Daoy (cell line): ENCODE results near the gene VAMP2. TPM values are rescaled to one million over a fixed set of nuclear protein-coding genes. Genes with fewer than 3 reads are reported as not detected.

Experiments
- DNase-seq: peaks from one replicate; pipeline ENCODE4 v3.0.0-alpha.2; 2015; ENCODE audit warnings: low read depth
- total RNA-seq: library from RNA; depleted of rRNA; stranded (reverse); fragments of >200 nt; shearing (Covaris generic); gene quantifications from 2 replicates; pipeline ENCODE4 v1.2.3, GENCODE V29; 2014

Gene VAMP2
- total RNA-seq, 1 experiment from 2014 or later, result 2.7 TPM

GRCh38 chr17:8123695-8124349 is 38.9 kb downstream of the VAMP2 start, which contains the start of gene HES7:
Gene HES7 (minus strand): TSS chr17:8124106. CDS start chr17:8124084, 22 bp downstream.
- DNase-seq, result peak; percentile 51

GRCh38 chr17:8122924-8123694 is 39.6 kb downstream of the VAMP2 start:
- peak; percentile 42 for DNase-seq

- DNase-seq, result peak; percentile 70
These were observed 40.3 kb downstream of the VAMP2 start for GRCh38 chr17:8122422-8122923.

GRCh38 chr17:8121681-8122421 is 40.9 kb downstream of the VAMP2 start:
- DNase-seq, result peak; percentile 85

- DNase-seq, result no peak
These were observed 41.4 kb downstream of the VAMP2 start for GRCh38 chr17:8121407-8121680.

- DNase-seq, result peak; percentile 78
These were observed 42.0 kb downstream of the VAMP2 start for GRCh38 chr17:8120520-8121406.

GRCh38 chr17:8119581-8120519 is 42.9 kb downstream of the VAMP2 start:
- peak; percentile 88 for DNase-seq

- DNase-seq, result peak; percentile 79
These were observed 43.8 kb downstream of the VAMP2 start for GRCh38 chr17:8118769-8119580.

GRCh38 chr17:8117980-8118768 is 44.6 kb downstream of the VAMP2 start, which contains the start of gene ALOXE3:
Gene ALOXE3 (minus strand): TSS chr17:8118514. CDS start chr17:8117990, 524 bp downstream.
- peak; percentile 80 for DNase-seq

GRCh38 chr17:8117367-8117979 is 45.3 kb downstream of the VAMP2 start:
- no peak for DNase-seq

GRCh38 chr17:8116776-8117175 is 46.0 kb downstream of the VAMP2 start:
- DNase-seq, result no peak

- DNase-seq, result no peak
These were observed 51.8 kb downstream of the VAMP2 start for GRCh38 chr17:8110907-8111306.

- DNase-seq, result no peak
These were observed 52.3 kb downstream of the VAMP2 start for GRCh38 chr17:8110456-8110804.

GRCh38 chr17:8109661-8110455 is 52.9 kb downstream of the VAMP2 start:
- DNase-seq, result peak; percentile 51
